ENCODE data around the gene BTN2A1.

- TF ChIP-seq MYC (CRISPR knock-in tag; IDR thresholded peaks at IDR 0.05; ENCODE audit: borderline replicate concordance) (no peak), ZNF329 (CRISPR knock-in tag; IDR thresholded peaks at IDR 0.05; ENCODE audit: low read depth) (no peak), CTCF (CRISPR knock-in tag; IDR thresholded peaks at IDR 0.05) (no peak), ESRRA (CRISPR knock-in tag; IDR thresholded peaks at IDR 0.05; ENCODE audit: low read depth) (no peak), ZNF780A (CRISPR knock-in tag; IDR thresholded peaks at IDR 0.05) (no peak), ZFP90 (CRISPR knock-in tag; IDR thresholded peaks at IDR 0.05; ENCODE audit: borderline replicate concordance) (no peak), TBP (CRISPR knock-in tag; IDR thresholded peaks at IDR 0.05) (no peak), SP1 (IDR thresholded peaks at IDR 0.05) (no peak), SP1 (CRISPR knock-in tag; IDR thresholded peaks at IDR 0.05) (no peak), ZNF331 (CRISPR knock-in tag; IDR thresholded peaks at IDR 0.05) (no peak), HDAC2 (CRISPR knock-in tag; IDR thresholded peaks at IDR 0.05) (no peak), KLF15 (CRISPR knock-in tag; IDR thresholded peaks at IDR 0.05; ENCODE audit: borderline replicate concordance) (no peak), ZBTB8A (CRISPR knock-in tag; IDR thresholded peaks at IDR 0.05; ENCODE audit: borderline replicate concordance, low read depth) (no peak)
- TF ChIP-seq, protein P1, sequence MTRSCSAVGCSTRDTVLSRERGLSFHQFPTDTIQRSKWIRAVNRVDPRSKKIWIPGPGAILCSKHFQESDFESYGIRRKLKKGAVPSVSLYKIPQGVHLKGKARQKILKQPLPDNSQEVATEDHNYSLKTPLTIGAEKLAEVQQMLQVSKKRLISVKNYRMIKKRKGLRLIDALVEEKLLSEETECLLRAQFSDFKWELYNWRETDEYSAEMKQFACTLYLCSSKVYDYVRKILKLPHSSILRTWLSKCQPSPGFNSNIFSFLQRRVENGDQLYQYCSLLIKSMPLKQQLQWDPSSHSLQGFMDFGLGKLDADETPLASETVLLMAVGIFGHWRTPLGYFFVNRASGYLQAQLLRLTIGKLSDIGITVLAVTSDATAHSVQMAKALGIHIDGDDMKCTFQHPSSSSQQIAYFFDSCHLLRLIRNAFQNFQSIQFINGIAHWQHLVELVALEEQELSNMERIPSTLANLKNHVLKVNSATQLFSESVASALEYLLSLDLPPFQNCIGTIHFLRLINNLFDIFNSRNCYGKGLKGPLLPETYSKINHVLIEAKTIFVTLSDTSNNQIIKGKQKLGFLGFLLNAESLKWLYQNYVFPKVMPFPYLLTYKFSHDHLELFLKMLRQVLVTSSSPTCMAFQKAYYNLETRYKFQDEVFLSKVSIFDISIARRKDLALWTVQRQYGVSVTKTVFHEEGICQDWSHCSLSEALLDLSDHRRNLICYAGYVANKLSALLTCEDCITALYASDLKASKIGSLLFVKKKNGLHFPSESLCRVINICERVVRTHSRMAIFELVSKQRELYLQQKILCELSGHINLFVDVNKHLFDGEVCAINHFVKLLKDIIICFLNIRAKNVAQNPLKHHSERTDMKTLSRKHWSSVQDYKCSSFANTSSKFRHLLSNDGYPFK (CRISPR knock-in tag; IDR thresholded peaks at IDR 0.05; ENCODE audit: borderline replicate concordance) = no peak
- TF ChIP-seq, protein P2, sequence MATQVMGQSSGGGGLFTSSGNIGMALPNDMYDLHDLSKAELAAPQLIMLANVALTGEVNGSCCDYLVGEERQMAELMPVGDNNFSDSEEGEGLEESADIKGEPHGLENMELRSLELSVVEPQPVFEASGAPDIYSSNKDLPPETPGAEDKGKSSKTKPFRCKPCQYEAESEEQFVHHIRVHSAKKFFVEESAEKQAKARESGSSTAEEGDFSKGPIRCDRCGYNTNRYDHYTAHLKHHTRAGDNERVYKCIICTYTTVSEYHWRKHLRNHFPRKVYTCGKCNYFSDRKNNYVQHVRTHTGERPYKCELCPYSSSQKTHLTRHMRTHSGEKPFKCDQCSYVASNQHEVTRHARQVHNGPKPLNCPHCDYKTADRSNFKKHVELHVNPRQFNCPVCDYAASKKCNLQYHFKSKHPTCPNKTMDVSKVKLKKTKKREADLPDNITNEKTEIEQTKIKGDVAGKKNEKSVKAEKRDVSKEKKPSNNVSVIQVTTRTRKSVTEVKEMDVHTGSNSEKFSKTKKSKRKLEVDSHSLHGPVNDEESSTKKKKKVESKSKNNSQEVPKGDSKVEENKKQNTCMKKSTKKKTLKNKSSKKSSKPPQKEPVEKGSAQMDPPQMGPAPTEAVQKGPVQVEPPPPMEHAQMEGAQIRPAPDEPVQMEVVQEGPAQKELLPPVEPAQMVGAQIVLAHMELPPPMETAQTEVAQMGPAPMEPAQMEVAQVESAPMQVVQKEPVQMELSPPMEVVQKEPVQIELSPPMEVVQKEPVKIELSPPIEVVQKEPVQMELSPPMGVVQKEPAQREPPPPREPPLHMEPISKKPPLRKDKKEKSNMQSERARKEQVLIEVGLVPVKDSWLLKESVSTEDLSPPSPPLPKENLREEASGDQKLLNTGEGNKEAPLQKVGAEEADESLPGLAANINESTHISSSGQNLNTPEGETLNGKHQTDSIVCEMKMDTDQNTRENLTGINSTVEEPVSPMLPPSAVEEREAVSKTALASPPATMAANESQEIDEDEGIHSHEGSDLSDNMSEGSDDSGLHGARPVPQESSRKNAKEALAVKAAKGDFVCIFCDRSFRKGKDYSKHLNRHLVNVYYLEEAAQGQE (IDR thresholded peaks at IDR 0.05; ENCODE audit: borderline replicate concordance in 1 of 2, low read depth in 1 of 2, low read length in 2 of 2) = no peak
Observed at GRCh38 chr6:26454631-26455030, 3.1 kb upstream of the BTN2A1 start.
